ENCODE data around the gene OR2S2.

DNA sequence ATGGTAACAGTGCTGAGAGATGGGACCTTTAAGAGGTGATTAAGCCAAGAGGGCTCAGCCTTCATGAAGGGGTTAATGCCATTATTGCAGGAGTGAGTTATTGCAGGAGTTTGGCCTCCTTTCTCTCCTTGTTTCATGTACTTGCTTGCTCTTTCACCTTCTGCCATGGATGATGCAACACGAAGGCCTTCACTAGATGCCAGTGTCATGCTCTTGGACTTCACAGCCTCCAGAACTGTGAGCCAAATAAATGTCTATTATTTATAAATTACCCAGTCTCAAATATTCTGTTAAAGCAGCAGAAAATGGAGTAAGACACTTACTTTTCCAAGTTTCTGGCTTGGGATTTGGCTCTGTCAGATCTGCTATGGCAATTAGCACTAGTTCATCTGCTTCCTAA is 40.4 kb upstream of the OR2S2 start:
- no peak for TF ChIP-seq EZH2 (IDR thresholded peaks at IDR 0.05; ENCODE audit: borderline replicate concordance, low read depth, low read length, poor library complexity, severe bottlenecking)
- TF ChIP-seq, protein P1, sequence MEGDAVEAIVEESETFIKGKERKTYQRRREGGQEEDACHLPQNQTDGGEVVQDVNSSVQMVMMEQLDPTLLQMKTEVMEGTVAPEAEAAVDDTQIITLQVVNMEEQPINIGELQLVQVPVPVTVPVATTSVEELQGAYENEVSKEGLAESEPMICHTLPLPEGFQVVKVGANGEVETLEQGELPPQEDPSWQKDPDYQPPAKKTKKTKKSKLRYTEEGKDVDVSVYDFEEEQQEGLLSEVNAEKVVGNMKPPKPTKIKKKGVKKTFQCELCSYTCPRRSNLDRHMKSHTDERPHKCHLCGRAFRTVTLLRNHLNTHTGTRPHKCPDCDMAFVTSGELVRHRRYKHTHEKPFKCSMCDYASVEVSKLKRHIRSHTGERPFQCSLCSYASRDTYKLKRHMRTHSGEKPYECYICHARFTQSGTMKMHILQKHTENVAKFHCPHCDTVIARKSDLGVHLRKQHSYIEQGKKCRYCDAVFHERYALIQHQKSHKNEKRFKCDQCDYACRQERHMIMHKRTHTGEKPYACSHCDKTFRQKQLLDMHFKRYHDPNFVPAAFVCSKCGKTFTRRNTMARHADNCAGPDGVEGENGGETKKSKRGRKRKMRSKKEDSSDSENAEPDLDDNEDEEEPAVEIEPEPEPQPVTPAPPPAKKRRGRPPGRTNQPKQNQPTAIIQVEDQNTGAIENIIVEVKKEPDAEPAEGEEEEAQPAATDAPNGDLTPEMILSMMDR (conservative IDR thresholded peaks at IDR 0.05; ENCODE audit: low read depth, low read length) = no peak

Measured in A673 (cell line).